ENCODE results near the gene SPATA6L. TPM values are rescaled to one million over a fixed set of nuclear protein-coding genes. Genes with fewer than 3 reads are reported as not detected.
A peak's percentile ranks its signal among the peaks of the same experiment; 100 is the strongest.

SPATA6L gene
- total RNA-seq, 1 experiment from 2014 or later: 7.1 TPM

DNA sequence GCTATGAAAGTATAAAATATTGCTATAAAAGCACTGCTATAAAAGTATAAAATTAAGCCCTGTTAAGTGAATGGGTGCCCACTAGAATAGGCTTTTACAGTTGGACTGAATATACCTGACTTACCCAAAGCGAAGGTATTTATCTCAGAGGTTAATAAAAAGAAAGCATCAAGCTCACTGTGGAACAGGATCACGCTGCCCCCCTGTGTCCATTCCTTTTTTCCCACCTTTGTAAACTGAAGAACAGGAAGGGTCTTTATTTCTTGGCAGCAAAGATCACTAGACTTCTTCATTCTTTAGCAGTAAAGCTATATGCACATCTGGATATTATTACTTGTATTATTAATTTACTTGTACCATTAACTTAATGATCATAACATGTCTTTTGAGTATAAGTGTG is 26.3 kb downstream of the SPATA6L start:
- ChIA-PET POLR2A (ENCODE audit: unreplicated experiment) (no interaction called here), CTCF (interaction anchor here (0.6 to 1.1 kb wide), 2 partner anchors 244 to 257 kb away, joined by 3 to 4 read pairs; no protein-coding TSS in a partner anchor)

DNA sequence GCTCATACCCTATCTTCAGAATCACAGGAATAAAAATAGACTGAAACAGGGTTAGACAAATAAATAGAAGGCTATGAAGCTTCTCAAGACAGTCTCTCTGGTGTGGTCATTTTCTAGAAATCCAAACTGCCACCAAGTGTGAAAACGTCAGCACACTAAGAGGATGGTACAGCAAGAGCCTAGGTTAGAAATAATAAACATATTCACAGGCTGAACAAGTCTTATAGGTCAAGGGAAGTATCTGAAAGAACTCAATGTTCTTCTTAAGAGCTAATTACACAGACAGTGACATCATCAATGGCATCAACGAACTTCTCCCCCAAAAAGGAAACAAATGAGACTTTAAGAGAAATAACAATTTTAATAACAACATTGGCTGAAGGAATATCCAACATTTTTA is 26.9 kb downstream of the SPATA6L start:
- no peak for DNase-seq
- Histone ChIP-seq H4K20me1 (ENCODE audit: insufficient read depth) (no peaks in the 10 kb centered on the region), H3K79me2 (ENCODE audit: low read depth) (no peaks in the 10 kb centered on the region), H3K27ac (no peak overlapping the region), H3K27me3 (ENCODE audit: insufficient read depth, low read depth) (no peaks in the 10 kb centered on the region), H3K4me1 (replicated peaks; ENCODE audit: insufficient read depth) (no peaks in the 10 kb centered on the region), H3F3A (ENCODE audit: insufficient read depth, low read depth) (no peaks in the 10 kb centered on the region), H3K4me3 (no peak overlapping the region), H2AFZ (no peak overlapping the region), H3K9me2 (ENCODE audit: insufficient read depth) (no peaks in the 10 kb centered on the region), H3K9me3 (ENCODE audit: insufficient read depth, low read depth) (no peaks in the 10 kb centered on the region), H3K36me3 (ENCODE audit: low read depth) (no peaks in the 10 kb centered on the region), H3K4me2 (no peak overlapping the region)
- BruUV-seq (replicated peaks): no TSS peak
- intact Hi-C loops (cut with micrococcal nuclease; ENCODE audit: unreplicated experiment): no loop called here
- POLR2A ChIA-PET (ENCODE audit: unreplicated experiment): no interaction called here
- no peak for TF ChIP-seq EZH2 (IDR thresholded peaks at IDR 0.05; ENCODE audit: low read depth)
- TF ChIP-seq, protein P1, sequence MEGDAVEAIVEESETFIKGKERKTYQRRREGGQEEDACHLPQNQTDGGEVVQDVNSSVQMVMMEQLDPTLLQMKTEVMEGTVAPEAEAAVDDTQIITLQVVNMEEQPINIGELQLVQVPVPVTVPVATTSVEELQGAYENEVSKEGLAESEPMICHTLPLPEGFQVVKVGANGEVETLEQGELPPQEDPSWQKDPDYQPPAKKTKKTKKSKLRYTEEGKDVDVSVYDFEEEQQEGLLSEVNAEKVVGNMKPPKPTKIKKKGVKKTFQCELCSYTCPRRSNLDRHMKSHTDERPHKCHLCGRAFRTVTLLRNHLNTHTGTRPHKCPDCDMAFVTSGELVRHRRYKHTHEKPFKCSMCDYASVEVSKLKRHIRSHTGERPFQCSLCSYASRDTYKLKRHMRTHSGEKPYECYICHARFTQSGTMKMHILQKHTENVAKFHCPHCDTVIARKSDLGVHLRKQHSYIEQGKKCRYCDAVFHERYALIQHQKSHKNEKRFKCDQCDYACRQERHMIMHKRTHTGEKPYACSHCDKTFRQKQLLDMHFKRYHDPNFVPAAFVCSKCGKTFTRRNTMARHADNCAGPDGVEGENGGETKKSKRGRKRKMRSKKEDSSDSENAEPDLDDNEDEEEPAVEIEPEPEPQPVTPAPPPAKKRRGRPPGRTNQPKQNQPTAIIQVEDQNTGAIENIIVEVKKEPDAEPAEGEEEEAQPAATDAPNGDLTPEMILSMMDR (conservative IDR thresholded peaks at IDR 0.05): no peak
- CTCF ChIA-PET: interaction anchor here (0.6 to 1.1 kb wide), 2 partner anchors 257 to 1796 kb away, joined by 3 to 4 read pairs; no protein-coding TSS in a partner anchor

More for the DNA sequence above, 26.3 kb downstream of the SPATA6L start:
- intact Hi-C loops (cut with micrococcal nuclease; ENCODE audit: unreplicated experiment): loop anchor here (1.0 kb wide), 1 partner anchor 258 kb away; no protein-coding TSS in a partner anchor
- H3K79me2 ChIP-seq (ENCODE audit: low read depth): no peaks in the 10 kb centered on the region
- H2AFZ ChIP-seq: no peak overlapping the region
- H3K4me1 ChIP-seq (replicated peaks; ENCODE audit: insufficient read depth): no peaks in the 10 kb centered on the region
- no peak overlapping the region for H3K4me3 ChIP-seq
- no peaks in the 10 kb centered on the region for H3K27me3 ChIP-seq (ENCODE audit: insufficient read depth, low read depth)
- BruUV-seq (replicated peaks): no TSS peak
- H3K27ac ChIP-seq: no peak overlapping the region
- no peaks in the 10 kb centered on the region for H3F3A ChIP-seq (ENCODE audit: insufficient read depth, low read depth)
- TF ChIP-seq EZH2 (IDR thresholded peaks at IDR 0.05; ENCODE audit: low read depth): no peak
- TF ChIP-seq, protein P1 (conservative IDR thresholded peaks at IDR 0.05): peak; percentile 48
- H3K4me2 ChIP-seq: no peak overlapping the region
- H3K9me3 ChIP-seq (ENCODE audit: insufficient read depth, low read depth): no peaks in the 10 kb centered on the region
- peak in 1 of 2 experiments; percentile 11 for DNase-seq
- H3K36me3 ChIP-seq (ENCODE audit: low read depth): no peaks in the 10 kb centered on the region
- no peaks in the 10 kb centered on the region for H3K9me2 ChIP-seq (ENCODE audit: insufficient read depth)
- H4K20me1 ChIP-seq (ENCODE audit: insufficient read depth): no peaks in the 10 kb centered on the region

DNA sequence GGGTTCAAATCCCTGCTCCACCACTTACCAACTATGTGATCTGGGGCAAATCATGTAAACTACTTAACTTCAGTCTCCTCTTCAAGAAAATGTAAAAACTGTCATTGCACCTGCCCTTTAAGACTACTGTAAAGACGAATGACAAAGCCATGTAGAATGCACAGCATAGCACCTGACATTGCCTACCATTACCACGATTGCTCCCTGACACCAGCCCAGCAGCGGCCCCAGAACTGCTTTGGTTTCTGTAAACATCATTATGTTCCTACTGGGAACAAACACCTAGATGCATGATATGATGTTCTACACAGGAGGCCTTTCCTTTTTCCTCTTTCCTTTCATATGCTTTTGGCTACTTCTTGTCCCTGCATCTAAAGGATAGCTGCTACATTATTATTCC is 27.3 kb downstream of the SPATA6L start:
- H3K9me2 ChIP-seq (ENCODE audit: insufficient read depth): no peaks in the 10 kb centered on the region
- H3F3A ChIP-seq (ENCODE audit: insufficient read depth, low read depth): no peaks in the 10 kb centered on the region
- H3K4me2 ChIP-seq: no peak overlapping the region
- no peaks in the 10 kb centered on the region for H3K9me3 ChIP-seq (ENCODE audit: insufficient read depth, low read depth)
- no peaks in the 10 kb centered on the region for H3K27me3 ChIP-seq (ENCODE audit: insufficient read depth, low read depth)
- no peaks in the 10 kb centered on the region for H3K36me3 ChIP-seq (ENCODE audit: low read depth)
- H3K79me2 ChIP-seq (ENCODE audit: low read depth): no peaks in the 10 kb centered on the region
- TF ChIP-seq, protein P1 (conservative IDR thresholded peaks at IDR 0.05): no peak
- TF ChIP-seq EZH2 (IDR thresholded peaks at IDR 0.05; ENCODE audit: low read depth): no peak
- POLR2A ChIA-PET (ENCODE audit: unreplicated experiment): no interaction called here
- CTCF ChIA-PET: interaction anchor here (0.6 kb wide), 1 partner anchor 1796 kb away, joined by 4 read pairs; no protein-coding TSS in a partner anchor
- no peak overlapping the region for H3K27ac ChIP-seq
- no TSS peak for BruUV-seq (replicated peaks)
- no peak overlapping the region for H3K4me3 ChIP-seq
- DNase-seq: no peak
- H2AFZ ChIP-seq: no peak overlapping the region
- H4K20me1 ChIP-seq (ENCODE audit: insufficient read depth): no peaks in the 10 kb centered on the region
- H3K4me1 ChIP-seq (replicated peaks; ENCODE audit: insufficient read depth): no peaks in the 10 kb centered on the region
- intact Hi-C loops (cut with micrococcal nuclease; ENCODE audit: unreplicated experiment): no loop called here
